ENCODE results near the gene VARS1.

VARS1 gene

DNA sequence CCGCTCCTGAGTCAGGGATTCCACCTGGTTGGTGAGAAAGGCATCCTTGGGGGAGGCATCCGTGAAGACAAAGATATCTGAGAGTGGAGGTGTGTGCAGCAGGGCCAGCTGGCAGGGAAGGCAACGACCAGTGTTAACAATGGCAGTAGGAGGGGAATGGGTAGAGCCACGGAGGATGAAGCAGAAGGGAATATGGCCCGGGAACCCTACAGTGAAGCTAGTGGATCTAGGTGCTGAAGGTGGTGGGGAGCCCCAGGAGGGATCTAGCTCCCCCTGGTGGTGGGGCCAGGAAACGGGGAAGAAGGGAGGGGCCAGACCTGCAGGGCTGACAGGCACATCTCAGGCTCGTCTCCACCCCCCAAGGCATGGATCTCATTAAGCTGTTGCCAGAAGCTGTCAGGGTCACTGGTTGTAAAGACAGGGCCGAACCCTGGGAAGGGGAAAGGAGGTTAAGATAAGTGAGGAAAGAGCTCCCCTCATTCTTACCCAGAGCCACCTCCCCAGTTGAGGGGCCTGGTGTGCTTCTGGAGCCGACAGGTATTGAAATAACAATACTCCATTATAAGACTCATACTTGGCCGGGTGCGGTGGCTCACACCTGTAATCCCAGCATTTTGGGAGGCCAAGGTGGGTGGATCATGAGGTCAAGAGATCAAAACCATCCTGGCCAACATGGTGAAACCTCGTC, 25.7 kb downstream of the VARS1 start:
- DNase-seq: no peak

DNA sequence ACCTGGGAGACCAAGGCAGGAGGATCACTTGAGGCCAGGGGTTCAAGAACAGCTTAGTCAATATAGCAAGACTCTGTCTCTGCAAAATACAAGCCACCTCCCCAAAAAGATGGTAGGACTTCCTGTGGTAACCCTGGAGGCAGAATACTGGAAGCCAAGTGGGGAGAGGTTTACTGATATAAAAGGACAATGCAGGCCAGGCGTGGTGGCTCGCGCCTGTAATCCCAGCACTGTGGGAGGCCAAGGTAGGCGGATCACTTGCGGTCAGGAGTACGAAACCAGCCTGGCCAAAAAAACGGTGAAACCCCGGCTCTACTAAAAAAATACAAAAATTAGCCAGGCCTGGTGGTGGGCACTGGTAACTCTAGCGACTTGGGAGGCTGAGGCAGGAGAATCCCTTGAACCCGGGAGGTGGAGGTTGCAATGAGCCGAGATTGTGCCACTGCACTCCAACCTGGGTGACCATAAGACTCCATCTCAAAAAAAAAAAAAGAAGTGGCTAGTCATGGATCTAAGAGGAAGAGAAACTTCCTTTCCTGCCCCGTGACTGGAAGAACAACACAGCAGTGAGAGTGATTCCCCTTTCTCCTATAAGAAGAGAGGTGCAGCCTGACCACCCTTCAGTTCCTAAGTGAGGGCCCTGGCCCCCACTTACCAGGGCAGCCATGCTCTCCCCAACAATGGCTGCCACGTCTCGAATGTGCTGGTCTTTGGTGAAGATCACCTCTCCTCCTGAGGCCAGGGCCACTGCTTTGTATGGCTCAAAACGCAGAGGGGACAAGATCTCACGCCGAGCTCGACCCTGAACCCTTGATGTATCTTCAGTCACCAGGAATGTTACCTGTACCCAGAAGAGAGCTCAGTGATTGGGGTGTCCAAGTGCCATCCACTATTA, 26.9 kb downstream of the VARS1 start:
- DNase-seq: no peak

- no peak for DNase-seq
Measured at GRCh38 chr6:31767096-31767645, 28.4 kb downstream of the VARS1 start.

DNA sequence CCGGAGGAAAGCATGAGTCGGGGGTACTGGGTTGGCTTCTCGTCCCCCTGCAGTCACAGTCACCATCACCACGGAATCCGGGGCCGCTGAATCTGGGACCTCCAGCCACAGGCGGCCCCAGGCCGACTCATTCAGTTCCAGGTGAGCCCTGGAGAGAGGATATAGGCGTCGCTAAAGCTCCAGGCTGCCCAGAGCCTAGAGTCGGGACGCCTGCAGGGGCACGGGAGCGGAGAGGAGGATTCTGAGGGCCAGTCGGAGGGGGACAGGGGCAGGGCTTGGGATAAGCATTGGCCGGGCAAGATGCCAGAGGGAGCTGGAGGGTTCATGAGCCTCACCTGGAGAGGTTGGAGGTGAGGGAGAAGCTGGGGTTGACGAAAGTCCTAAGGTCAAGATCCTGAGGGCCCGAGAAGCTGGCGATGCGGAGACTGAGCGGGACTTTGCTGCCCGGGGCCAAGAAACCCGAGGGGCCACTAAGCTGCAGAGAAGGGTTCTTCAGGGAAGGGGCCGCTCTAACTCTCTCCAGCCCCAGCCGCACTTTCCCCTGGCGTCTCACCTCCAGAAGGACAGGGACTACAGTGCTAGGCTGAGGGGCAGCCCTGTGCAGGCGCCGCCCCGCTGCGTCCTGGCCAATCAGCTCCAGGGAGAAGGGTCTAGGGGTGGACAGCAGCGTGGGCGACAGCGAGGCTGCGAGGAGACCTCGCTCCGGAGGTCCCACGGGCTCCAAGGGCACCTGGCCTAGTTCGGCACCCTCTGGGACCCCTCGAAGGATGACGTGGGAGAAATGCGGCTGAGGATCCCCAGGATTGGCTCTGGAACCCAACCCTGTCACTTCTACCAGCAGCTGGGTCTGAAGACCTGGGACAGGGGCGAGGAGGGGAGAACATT, 29.4 kb downstream of the VARS1 start:
- DNase-seq: no peak

- no peak for DNase-seq
Measured at GRCh38 chr6:31765559-31765909, 30.0 kb downstream of the VARS1 start.

- no peak for DNase-seq
Measured at GRCh38 chr6:31764198-31764597, 31.4 kb downstream of the VARS1 start.

DNA sequence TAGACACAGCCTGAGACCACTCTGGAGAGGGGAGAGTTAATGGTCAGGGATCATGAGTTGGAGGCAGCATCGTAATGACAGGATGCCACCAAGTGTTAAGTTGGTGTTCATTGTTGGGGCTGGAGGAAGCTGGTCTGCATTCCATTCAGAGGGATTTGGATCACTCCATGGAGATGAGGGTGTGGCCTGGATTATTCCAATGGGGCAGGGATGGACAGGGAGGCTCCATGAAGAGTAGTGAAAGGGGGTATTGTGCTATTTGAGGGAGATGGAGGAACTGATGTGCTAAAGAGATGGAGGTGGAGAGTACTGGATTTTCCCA, 32.0 kb downstream of the VARS1 start:
- no peak for DNase-seq

GRCh38 chr6:31762878-31763618, 32.5 kb downstream of the VARS1 start:
- DNase-seq: no peak

GRCh38 chr6:31762356-31762755, 33.2 kb downstream of the VARS1 start, which contains the start of gene SAPCD1:
SAPCD1 (plus strand) TSS chr6:31762656; CDS start chr6:31763055, 399 bp downstream.
- no peak for DNase-seq

DNA sequence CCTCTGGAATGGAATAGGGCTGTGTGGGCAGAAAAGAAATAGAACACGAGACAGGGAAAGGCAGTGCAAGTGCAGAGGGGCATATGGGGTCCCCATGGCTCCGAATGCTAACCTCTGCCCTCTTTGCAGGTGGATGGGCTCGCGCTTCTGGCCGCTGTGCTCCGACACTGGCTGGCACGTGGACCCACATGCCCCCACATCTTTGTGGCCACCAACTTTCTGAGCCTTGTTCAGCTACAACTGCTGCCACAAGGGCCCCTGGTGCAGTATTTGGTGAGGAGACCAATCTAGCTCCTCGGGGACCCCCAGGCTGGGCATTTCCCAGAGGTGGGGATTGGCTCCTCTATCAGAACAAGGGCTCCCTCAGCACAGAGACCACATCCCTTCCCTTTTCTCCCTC, 34.2 kb downstream of the VARS1 start:
- no peak for DNase-seq

GRCh38 chr6:31760790-31761189, 34.8 kb downstream of the VARS1 start:
- DNase-seq: no peak

- no peak for DNase-seq
Measured at GRCh38 chr6:31758281-31758680, 37.3 kb downstream of the VARS1 start.

- DNase-seq: no peak
Measured at GRCh38 chr6:31752739-31753319, 42.7 kb downstream of the VARS1 start.

DNA sequence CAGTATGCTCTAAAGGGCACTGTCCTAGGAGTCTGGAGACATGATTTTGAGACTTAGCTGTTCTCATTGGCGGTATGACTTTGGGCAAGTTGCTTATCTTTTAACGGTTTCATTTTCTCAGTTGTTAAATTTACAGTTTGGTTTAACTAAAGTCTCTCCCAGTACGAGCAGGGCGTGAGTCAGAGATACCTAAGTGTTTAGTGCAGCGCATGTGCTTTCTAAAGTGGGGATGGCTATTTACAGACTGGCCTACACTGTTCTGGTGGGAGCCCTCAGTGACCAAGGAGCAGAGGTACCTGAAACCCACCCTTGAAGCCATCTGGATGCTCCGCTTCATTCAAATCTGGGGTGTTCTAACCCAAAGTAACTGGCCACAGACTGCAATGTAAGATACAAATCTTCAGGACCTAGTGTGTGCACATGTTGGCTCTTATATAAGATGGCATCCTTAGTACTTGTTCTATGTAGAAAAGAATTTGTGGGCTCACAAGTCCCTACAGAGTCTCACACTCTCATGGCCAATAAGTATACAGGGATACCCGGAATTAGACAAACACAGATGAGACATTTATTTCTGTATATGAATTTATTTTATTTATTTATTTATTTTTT, 45.0 kb downstream of the VARS1 start:
- DNase-seq: no peak

DNA sequence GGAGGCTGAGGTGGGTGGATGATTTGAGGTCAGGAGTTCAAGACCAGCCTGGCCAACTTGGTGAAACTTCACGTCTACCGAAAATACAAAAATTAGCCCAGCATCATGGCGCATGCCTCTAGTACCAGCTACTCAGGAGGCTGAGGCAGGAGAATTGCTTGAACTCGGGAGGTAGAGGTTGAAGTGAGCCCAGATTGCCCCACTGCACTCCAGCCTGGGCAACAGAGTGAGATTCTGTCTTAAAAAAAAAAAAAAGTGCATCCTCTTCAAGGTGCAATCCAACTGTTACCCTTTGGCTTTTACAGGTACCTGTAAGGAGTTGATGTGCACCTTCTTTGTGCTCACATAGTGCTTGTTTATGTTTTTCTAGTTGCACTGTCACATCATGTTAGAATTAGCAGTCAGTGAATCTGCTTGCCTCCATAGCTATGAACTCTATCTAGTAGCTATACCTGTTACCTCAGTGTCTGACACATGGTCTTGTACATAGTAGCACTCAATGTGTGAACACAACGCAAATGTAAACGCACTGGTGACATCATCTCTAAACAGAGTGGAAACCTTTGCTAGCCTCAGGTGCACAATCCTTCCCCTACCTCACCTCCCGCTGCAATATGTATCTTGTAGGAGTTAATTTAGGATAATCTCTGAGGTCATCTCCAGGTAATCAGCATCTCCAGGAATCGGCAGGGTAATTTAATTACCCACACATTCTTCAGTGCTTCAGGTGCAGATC, 46.1 kb downstream of the VARS1 start:
- no peak for DNase-seq

All from GOT3 (cell line).